GM21423 (cell line): Measurements from ENCODE around the gene TMEM139.
"Not testable (repeated sequence)": the region's sequence is repeated elsewhere in the genome, so short reads cannot be mapped to it uniquely, and the experiment has no call there.

ENCODE experiments used
- ATAC-seq: cut with Tn5 transposase; IDR thresholded peaks from one replicate; pipeline ENCODE4 v1.9.1; 2021; ENCODE audit warnings: mild to moderate bottlenecking, moderate library complexity; ENCODE audit not compliant: unreplicated experiment

TMEM139 gene

GRCh38 chr7:143258831-143259230 lies 25.9 kb upstream of the TMEM139 start:
- peak; percentile 32 for ATAC-seq

GRCh38 chr7:143259765-143260164 lies 25.0 kb upstream of the TMEM139 start:
- ATAC-seq = no peak

- ATAC-seq = no peak
Observed at GRCh38 chr7:143261901-143262300, 22.9 kb upstream of the TMEM139 start.

- ATAC-seq = peak; percentile 99
Observed at GRCh38 chr7:143263266-143264195, 21.2 kb upstream of the TMEM139 start, which contains the start of gene GSTK1. Gene GSTK1, plus strand, starts transcription at chr7:143263441. Its CDS starts 73 bp downstream, at chr7:143263514.

- not testable (repeated sequence) for ATAC-seq
Observed at GRCh38 chr7:143264196-143264568, 20.6 kb upstream of the TMEM139 start.

- no peak for ATAC-seq
Observed at GRCh38 chr7:143265017-143265693, 19.6 kb upstream of the TMEM139 start.

- ATAC-seq = no peak
Observed at GRCh38 chr7:143269251-143269650, 15.5 kb upstream of the TMEM139 start.

GRCh38 chr7:143271240-143271639 lies 13.5 kb upstream of the TMEM139 start:
- no peak for ATAC-seq

GRCh38 chr7:143272871-143273270 lies 11.9 kb upstream of the TMEM139 start:
- ATAC-seq = no peak

- no peak for ATAC-seq
Observed at GRCh38 chr7:143279186-143280098, 5.3 kb upstream of the TMEM139 start.

GRCh38 chr7:143280160-143280559 lies 4.6 kb upstream of the TMEM139 start:
- ATAC-seq = no peak

GRCh38 chr7:143280566-143280965 lies 4.2 kb upstream of the TMEM139 start:
- ATAC-seq = no peak

GRCh38 chr7:143281529-143281928 lies 3.2 kb upstream of the TMEM139 start:
- ATAC-seq = no peak

- no peak for ATAC-seq
Observed at GRCh38 chr7:143282124-143282523, 2.6 kb upstream of the TMEM139 start.

- no peak for ATAC-seq
Observed at GRCh38 chr7:143283381-143283780, 1.4 kb upstream of the TMEM139 start.

GRCh38 chr7:143285470-143285778 lies 666 bp downstream of the TMEM139 start:
- ATAC-seq = no peak

GRCh38 chr7:143285806-143286521 lies 1.2 kb downstream of the TMEM139 start:
- ATAC-seq = no peak

- no peak for ATAC-seq
Observed at GRCh38 chr7:143286522-143286890, 1.7 kb downstream of the TMEM139 start.

- no peak for ATAC-seq
Observed at GRCh38 chr7:143287339-143287934, 2.7 kb downstream of the TMEM139 start.
